AG09319 (cell line): Measurements from ENCODE around the gene COL4A4.
A peak's percentile ranks its signal among the peaks of the same experiment; 100 is the strongest.

Source experiments
- DNase-seq: peaks from one replicate; pipeline ENCODE4 v3.0.0-alpha.2; 2010; ENCODE audit warnings: low read depth; ENCODE audit errors: extremely low read depth
- TF ChIP-seq, protein P1 (sequence below): IDR thresholded peaks from 2 replicates; pipeline ENCODE4 v1.5.1; 2011; ENCODE audit warnings: low read depth, mild to moderate bottlenecking, inconsistent platforms, low read length, moderate library complexity

The COL4A4 gene

DNA sequence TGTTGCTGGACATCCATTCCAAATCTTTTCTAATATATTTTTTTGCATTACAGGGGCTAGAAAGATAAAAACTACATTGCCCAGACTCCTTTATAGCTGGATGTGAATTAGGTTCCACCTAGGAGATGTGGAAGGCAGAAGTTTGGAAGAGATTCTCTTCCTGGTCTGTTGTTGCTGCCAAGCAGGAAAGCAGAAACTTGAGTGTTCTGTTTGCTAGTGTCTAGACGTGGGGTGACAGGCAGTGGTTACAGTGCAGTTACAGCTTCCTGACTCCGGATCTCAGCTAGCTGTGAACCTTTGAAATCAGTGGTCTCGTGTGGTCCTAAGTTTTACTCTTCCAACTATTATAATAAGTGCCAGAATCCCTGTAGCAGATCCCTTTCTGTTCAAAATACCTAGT lies 46.2 kb downstream of the COL4A4 start:
- TF ChIP-seq, protein P1, sequence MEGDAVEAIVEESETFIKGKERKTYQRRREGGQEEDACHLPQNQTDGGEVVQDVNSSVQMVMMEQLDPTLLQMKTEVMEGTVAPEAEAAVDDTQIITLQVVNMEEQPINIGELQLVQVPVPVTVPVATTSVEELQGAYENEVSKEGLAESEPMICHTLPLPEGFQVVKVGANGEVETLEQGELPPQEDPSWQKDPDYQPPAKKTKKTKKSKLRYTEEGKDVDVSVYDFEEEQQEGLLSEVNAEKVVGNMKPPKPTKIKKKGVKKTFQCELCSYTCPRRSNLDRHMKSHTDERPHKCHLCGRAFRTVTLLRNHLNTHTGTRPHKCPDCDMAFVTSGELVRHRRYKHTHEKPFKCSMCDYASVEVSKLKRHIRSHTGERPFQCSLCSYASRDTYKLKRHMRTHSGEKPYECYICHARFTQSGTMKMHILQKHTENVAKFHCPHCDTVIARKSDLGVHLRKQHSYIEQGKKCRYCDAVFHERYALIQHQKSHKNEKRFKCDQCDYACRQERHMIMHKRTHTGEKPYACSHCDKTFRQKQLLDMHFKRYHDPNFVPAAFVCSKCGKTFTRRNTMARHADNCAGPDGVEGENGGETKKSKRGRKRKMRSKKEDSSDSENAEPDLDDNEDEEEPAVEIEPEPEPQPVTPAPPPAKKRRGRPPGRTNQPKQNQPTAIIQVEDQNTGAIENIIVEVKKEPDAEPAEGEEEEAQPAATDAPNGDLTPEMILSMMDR: no peak
- no peak for DNase-seq

DNA sequence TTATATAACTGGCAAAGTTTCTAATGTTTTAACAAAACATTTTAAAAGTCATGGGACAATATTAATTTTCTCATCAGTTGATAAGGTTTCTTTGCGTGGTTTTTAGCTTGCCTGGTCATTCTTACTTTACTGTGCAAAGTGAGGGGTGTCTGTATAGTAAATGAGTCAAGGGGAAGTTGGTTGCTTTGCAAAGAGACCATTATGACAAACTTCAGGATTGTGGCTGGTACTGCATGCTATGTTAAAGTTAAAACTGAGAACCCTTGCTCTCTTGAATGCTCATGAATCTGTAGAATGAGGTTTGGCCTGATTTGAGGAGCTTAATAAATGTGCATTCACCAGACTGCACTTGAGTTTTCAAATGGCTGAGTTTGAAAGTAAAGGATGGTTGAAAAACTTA lies 47.0 kb downstream of the COL4A4 start:
- no peak for DNase-seq

DNA sequence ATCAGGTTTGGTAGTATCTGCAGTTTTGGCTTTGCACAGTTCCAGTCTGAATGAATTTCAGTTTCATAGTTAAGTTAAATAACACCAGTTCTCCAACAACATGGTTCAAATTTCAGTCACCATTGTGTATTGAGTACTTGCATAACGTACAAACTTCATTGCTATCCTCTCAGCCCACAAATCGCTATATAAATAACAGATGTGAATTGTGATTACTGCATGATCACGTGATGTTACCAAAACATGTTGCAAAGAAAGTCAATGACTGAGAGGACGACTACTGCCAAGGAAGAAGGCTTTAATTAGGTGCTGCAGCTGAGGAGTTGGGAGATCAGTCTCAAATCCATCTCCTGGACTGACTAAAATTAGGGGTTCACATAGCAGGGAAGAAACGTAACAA lies 48.2 kb downstream of the COL4A4 start:
- TF ChIP-seq, protein P1: no peak
- DNase-seq: peak; percentile 68

More for the DNA sequence above, 47.0 kb downstream of the COL4A4 start:
- TF ChIP-seq, protein P1: no peak

DNA sequence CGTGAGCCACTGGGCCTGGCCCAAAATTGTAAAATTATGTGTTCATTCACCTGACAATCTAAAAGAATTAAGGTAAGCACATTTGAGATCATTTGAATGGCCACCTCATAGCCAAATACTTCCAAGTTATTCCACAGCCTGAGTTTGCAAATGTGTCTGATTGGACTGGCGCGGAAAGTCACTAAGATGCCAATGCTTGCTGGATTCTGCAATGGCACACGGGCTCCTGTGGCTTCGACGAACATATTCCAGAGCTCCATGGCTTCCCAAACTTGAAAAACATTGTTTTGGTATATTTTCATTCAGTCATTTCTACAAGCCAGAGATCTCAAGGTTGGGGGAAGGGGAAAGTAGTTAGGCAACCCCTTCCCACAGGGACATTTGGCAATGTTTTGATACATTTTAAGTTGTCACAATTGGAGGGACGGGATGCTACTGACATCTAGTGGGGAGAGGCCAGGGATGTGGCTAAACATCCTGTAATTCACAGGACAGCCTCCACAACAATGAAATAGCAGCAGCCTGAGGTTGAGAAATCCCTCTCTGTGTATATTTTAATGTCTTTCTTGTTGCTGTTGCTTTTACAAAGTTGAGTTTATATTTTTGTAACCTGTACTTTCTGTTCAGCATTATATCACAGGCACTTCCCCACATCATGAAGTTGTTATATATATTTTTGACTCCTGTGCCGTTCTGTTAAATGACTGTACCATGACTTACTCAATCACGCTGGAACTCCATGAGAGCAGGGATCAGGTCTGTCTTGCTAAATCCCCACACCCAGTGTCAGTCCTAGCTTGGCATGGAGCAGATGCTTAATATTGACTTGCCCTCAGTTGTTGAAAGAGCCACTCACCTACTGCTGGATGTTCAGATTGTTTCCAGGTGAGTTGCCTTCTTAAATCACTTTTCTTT lies 56.9 kb downstream of the COL4A4 start:
- DNase-seq: peak; percentile 32
- TF ChIP-seq, protein P1: peak; percentile 86

DNA sequence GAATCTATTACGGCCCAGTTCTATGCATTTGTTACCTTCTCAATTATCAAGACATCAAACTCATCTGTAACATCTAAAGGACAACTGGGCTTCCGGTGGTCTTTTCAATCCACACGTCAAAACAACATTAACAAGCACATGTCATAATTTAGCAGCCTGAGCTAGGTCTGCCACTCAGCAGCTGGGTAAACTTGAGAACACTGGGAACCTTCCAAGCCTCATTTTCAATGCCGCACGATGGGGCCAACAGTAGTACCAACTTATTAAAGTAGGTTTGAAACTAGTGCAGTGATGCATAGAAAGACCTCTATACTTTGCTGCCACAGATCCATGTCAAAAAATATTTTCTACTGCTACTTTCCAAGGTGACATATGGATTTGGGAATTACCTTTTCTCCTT lies 60.4 kb downstream of the COL4A4 start:
- TF ChIP-seq, protein P1: no peak
- no peak for DNase-seq

DNA sequence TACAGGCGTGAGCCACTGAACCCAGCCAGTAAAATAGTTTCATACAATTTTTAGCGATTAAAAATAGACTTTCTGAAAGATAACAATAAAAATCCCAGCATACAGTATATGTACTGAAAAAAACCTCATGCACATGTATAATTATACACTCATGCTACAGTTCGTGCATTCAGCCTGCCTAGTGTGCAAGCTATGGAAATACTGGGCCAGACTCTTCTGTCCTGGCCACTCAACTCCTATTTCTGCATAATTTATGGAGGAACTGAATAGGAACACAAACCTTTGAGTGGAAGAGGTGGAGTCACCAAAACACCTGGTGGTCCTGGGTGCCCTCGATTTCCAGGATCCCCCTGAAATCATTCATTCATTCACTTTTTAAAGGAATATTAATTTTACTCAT lies 64.7 kb downstream of the COL4A4 start:
- TF ChIP-seq, protein P1: no peak
- no peak for DNase-seq

DNA sequence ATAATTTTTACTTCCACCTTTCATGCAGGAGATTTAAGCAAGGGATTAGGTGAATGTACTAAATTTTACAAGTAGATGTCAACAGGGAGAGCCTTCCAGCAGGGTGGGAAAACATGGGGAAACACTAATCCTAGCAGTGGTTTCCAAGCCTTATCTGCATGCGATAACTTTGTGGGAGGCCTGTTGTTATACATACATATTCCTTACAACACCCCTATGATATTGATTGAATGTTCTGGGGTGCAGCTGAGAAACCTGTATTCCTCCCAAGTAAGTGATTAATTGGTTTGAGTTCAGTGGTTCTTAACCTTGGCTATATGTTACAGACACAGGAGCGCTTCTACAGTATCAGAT lies 65.9 kb downstream of the COL4A4 start:
- TF ChIP-seq, protein P1: no peak
- no peak for DNase-seq
